Activated CD4-positive, alpha-beta T cell treated with anti-CD3 and anti-CD28 coated beads, Interleukin-2, amount 10 ng/mL, durations not matched to agents 7 days and 5 days (primary cell): Measurements from ENCODE around the gene PNMA1. TPM values are rescaled to one million over a fixed set of nuclear protein-coding genes. Genes with fewer than 3 reads are reported as not detected.

Source experiments
- CTCF ChIA-PET: fragments of 350-600 bp; sonication (Branson Sonifier 250); formaldehyde crosslinking; loops from one replicate; lab custom pipeline; 2021; ENCODE audit warnings: antibody characterized with exemption; lab: Charles Lee
- POLR2A ChIA-PET: fragments of 350-600 bp; sonication (Branson Sonifier 250); formaldehyde crosslinking; loops from one replicate; lab custom pipeline; 2021; ENCODE audit warnings: antibody characterized with exemption; lab: Charles Lee
- DNase-seq: peaks from one replicate; pipeline ENCODE4 v3.0.0-alpha.2; 2020
- H3K27ac Mint-ChIP-seq: one replicate; pipeline ENCODE4 v1.8.0; 2021; ENCODE audit warnings: mild to moderate bottlenecking, moderate library complexity, mixed read lengths
- H3K27me3 Mint-ChIP-seq: one replicate; pipeline ENCODE4 v1.8.0; 2021; ENCODE audit warnings: mixed read lengths
- H3K36me3 Mint-ChIP-seq: one replicate; pipeline ENCODE4 v1.8.0; 2021; ENCODE audit warnings: low read depth, mixed read lengths
- H3K4me1 Mint-ChIP-seq: one replicate; pipeline ENCODE4 v1.8.0; 2021; ENCODE audit warnings: mixed read lengths
- H3K4me3 Mint-ChIP-seq: one replicate; pipeline ENCODE4 v1.8.0; 2021; ENCODE audit warnings: mild to moderate bottlenecking, moderate library complexity, mixed read lengths
- H3K9me3 Mint-ChIP-seq: one replicate; pipeline ENCODE4 v1.8.0; 2021; ENCODE audit warnings: mixed read lengths
- microRNA-seq: library from miRNA; unstranded; fragments of <30 nt; microRNA quantifications from one replicate; pipeline ENCODE4 v1.2.0, GENCODE V29; 2021; ENCODE audit warnings: borderline microRNAs expressed, borderline replicate concordance
- total RNA-seq, 2 experiments: library from RNA; stranded (reverse); gene quantifications; one replicate each; pipeline ENCODE4 v1.2.3, GENCODE V29; 2021

The PNMA1 gene
- total RNA-seq, 2 experiments from 2014 or later: 23.3 to 25.9 TPM

DNA sequence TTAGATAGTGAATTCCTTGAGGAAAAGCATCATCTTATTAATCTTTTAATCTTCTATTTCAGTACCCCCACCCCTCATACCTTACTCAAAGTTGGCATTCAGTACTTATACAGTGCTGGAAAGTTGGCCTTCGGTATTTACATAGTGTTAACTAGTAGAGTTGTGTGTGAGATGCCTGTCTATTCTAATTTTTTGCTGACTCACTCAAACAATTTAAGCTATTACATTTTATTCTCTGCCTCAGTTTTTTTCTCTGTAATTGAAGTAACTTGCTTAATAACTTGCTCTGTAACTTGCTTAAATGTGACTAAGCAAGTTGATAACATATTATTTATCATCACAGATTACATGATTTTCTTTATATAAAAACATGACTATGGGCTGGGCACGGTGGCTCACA is 49.1 kb downstream of the PNMA1 start:
- Mint-ChIP-seq H3K4me1 (no peaks in the 10 kb centered on the region), H3K27ac (no peak overlapping the region), H3K9me3 (no peaks in the 10 kb centered on the region), H3K4me3 (no peak overlapping the region), H3K36me3 (no peaks in the 10 kb centered on the region), H3K27me3 (no peaks in the 10 kb centered on the region)
- POLR2A ChIA-PET: no interaction called here
- CTCF ChIA-PET: interaction anchor here (0.6 kb wide), 2 partner anchors 12 to 107 kb away, joined by 3 read pairs; no protein-coding TSS in a partner anchor
- no peak for DNase-seq

DNA sequence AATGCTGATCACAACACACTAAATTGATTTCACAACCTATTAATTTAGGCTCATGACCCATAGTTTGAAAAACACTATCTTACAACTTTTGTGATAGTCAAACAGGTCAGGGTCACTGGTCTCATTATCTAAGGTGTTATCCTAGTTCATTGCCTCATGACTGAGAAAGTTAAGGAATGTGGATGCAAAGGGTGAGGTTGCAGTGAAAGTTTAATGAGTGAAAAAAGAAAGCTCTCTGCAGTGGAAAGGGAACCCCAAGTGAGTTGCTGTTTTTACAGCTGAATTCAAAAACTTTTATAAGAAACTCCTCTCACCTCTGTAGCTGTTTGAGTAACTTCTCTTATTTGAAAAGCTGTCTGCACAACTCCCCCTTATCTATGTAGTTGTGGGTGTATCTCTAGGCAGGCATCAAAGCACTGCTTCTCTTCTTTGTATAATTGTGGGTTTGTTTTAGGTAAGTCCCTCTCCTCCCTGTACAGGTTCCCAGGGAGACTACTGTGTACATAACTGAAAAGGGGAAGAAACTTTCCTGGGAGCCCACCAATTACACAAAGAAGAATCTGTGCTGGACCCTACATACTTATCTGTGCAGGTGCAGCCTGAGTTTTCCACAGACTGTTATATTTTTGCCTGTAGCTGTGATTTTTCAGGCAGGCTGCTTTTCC is 50.5 kb downstream of the PNMA1 start:
- Mint-ChIP-seq H3K27ac (no peak overlapping the region), H3K4me3 (no peak overlapping the region), H3K4me1 (no peaks in the 10 kb centered on the region), H3K36me3 (no peaks in the 10 kb centered on the region), H3K9me3 (no peaks in the 10 kb centered on the region), H3K27me3 (no peaks in the 10 kb centered on the region)
- ChIA-PET POLR2A (no interaction called here), CTCF (interaction anchor here (0.5 to 1.4 kb wide), 2 partner anchors 13 to 18 kb away, joined by 3 to 4 read pairs; no protein-coding TSS in a partner anchor)
- no peak for DNase-seq

DNA sequence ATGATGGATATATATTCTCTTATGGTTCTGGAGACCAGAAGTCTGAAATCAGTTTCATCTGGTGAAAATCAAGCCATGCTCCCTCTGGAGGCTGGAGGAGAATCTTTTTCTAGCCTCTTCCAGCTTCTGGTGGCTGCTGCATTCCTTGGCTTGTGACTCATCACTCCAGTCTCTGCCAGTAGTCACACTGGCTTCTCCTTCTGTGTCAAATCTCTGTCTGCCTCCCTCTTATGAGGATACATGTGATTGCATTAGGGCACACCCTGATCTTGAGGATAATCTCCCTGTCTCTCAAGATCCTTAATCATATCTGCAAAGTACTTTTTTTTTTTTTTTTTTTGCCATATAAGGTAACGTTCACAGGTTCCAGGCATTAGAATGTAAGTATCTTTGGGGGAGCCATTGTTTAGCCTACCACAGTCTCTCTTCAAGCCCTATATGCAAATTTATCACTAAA is 51.7 kb downstream of the PNMA1 start:
- no peaks in the 10 kb centered on the region for H3K4me1 Mint-ChIP-seq
- H3K36me3 Mint-ChIP-seq: no peaks in the 10 kb centered on the region
- no peaks in the 10 kb centered on the region for H3K27me3 Mint-ChIP-seq
- DNase-seq: no peak
- no peak overlapping the region for H3K4me3 Mint-ChIP-seq
- H3K27ac Mint-ChIP-seq: no peak overlapping the region
- ChIA-PET CTCF (no interaction called here), POLR2A (no interaction called here)
- H3K9me3 Mint-ChIP-seq: no peaks in the 10 kb centered on the region

DNA sequence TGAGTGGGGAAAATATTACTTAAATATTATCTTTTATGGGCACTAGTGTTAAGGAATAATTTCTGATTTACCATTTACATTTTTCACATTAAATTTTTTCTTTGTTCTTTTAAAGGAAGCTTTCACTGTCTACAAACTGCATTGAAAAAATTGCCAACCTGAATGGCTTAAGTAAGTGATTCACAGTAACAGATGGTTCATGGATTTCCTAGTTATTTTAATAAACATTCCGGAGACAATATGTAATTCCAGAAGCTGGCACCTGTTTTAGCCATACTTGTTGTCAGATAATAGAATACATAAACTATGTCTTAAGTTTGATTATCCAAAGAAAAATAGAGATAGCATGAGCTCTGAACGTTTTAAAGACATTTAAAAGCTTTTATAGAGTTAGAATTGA is 52.3 kb downstream of the PNMA1 start:
- H3K9me3 Mint-ChIP-seq: no peaks in the 10 kb centered on the region
- H3K36me3 Mint-ChIP-seq: no peaks in the 10 kb centered on the region
- no peaks in the 10 kb centered on the region for H3K4me1 Mint-ChIP-seq
- no peak overlapping the region for H3K27ac Mint-ChIP-seq
- no peaks in the 10 kb centered on the region for H3K27me3 Mint-ChIP-seq
- no peak overlapping the region for H3K4me3 Mint-ChIP-seq
- DNase-seq: no peak
- ChIA-PET POLR2A (no interaction called here), CTCF (interaction anchor here (0.6 kb wide), 2 partner anchors 15 to 75 kb away, joined by 3 read pairs; no protein-coding TSS in a partner anchor)

Small RNA genes within 50 kb of the gene (microRNA-seq; reads per million reads assigned to microRNA genes)
- not detected for gene MIR4505

Other genes starting within 250 kb of the PNMA1 start
- gene RIOX1, start 223.5 kb downstream of the PNMA1 start, total RNA-seq: 10 to 100 TPM; 20.2 to 20.9 TPM
- 1 to 10 TPM; 2.4 to 4.3 TPM for gene ACOT1, start 177.2 kb downstream of the PNMA1 start, total RNA-seq
- gene HEATR4, start 155.4 kb downstream of the PNMA1 start, total RNA-seq: not detected
- 10 to 100 TPM; 11.0 to 13.2 TPM for gene ACOT2, start 145.2 kb downstream of the PNMA1 start, total RNA-seq
- gene ACOT4, start 122.5 kb downstream of the PNMA1 start, total RNA-seq: 1 to 10 TPM; 1.4 to 1.6 TPM
- gene ACOT6, start 101.9 kb downstream of the PNMA1 start, total RNA-seq: not detected
- 1 to 10 TPM; 5.0 to 7.7 TPM for gene DNAL1, start 69.4 kb downstream of the PNMA1 start, total RNA-seq
- 1 to 10 TPM; 2.1 to 2.2 TPM for gene PTGR2, start 137.4 kb upstream of the PNMA1 start, total RNA-seq
- 10 to 100 TPM; 49.3 to 51.7 TPM for gene ZNF410, start 172.5 kb upstream of the PNMA1 start, total RNA-seq
- gene FAM161B, start 235.7 kb upstream of the PNMA1 start, total RNA-seq: 1 to 10 TPM; 1.9 to 2.0 TPM
- 10 to 100 TPM; 18.9 TPM for gene COQ6, start 235.9 kb upstream of the PNMA1 start, total RNA-seq